Endodermal cell (in vitro differentiated cells): ENCODE results near the gene PIEZO2. TPM values are rescaled to one million over a fixed set of nuclear protein-coding genes. Genes with fewer than 3 reads are reported as not detected.

Experiments
- DNase-seq: peaks from one replicate; pipeline ENCODE4 v3.0.0-alpha.2; 2017
- H3K27ac ChIP-seq: 2 replicates; pipeline ENCODE4 v1.5.1; 2013; ENCODE audit warnings: mild to moderate bottlenecking, low read depth, low read length, moderate library complexity
- H3K27me3 ChIP-seq: 2 replicates; pipeline ENCODE4 v1.6.1; 2013; ENCODE audit warnings: mild to moderate bottlenecking, low read length, moderate library complexity; ENCODE audit not compliant: insufficient read depth, control insufficient read depth, poor library complexity, severe bottlenecking
- H3K36me3 ChIP-seq: 2 replicates; pipeline ENCODE4 v1.7.0; 2013; ENCODE audit warnings: mild to moderate bottlenecking, low read length, moderate library complexity; ENCODE audit not compliant: control insufficient read depth, insufficient read depth
- H3K4me1 ChIP-seq: one replicate; pipeline ENCODE4 v1.7.0; 2013; ENCODE audit warnings: low read length; ENCODE audit not compliant: control insufficient read depth, insufficient read depth
- H3K4me3 ChIP-seq: 2 replicates; pipeline ENCODE4 v1.5.1; 2013; ENCODE audit warnings: mild to moderate bottlenecking, low read length, moderate library complexity
- H3K9ac ChIP-seq: 2 replicates; pipeline ENCODE4 v1.6.1; 2013; ENCODE audit warnings: mild to moderate bottlenecking, low read length, moderate library complexity; ENCODE audit not compliant: poor library complexity, severe bottlenecking; ENCODE audit errors: extremely low read depth
- H3K9me3 ChIP-seq: 2 replicates; pipeline ENCODE4 v1.6.1; 2013; ENCODE audit warnings: mild to moderate bottlenecking, low read length, moderate library complexity; ENCODE audit not compliant: control insufficient read depth
- H3K27ac Mint-ChIP-seq: 2 replicates; pipeline ENCODE4 v1.8.0; 2020; ENCODE audit warnings: mixed read lengths
- H3K27me3 Mint-ChIP-seq: 2 replicates; pipeline ENCODE4 v1.8.0; 2021; ENCODE audit warnings: mild to moderate bottlenecking, mixed read lengths; ENCODE audit not compliant: insufficient read depth
- H3K36me3 Mint-ChIP-seq: 2 replicates; pipeline ENCODE4 v1.8.0; 2020; ENCODE audit warnings: low read depth, mixed read lengths
- H3K4me1 Mint-ChIP-seq: 2 replicates; pipeline ENCODE4 v1.8.0; 2020; ENCODE audit warnings: mixed read lengths
- H3K4me3 Mint-ChIP-seq: 2 replicates; pipeline ENCODE4 v1.8.0; 2020; ENCODE audit warnings: mild to moderate bottlenecking, moderate library complexity, mixed read lengths
- H3K9me3 Mint-ChIP-seq: 2 replicates; pipeline ENCODE4 v1.8.0; 2020; ENCODE audit warnings: mild to moderate bottlenecking, mixed read lengths
- WGBS, 2 experiments: methylation state at CpG; one replicate each; pipeline versions ENCODE4 v1.1.5 to v1.1.7; 2013; ENCODE audit warnings: missing lambda C conversion rate in 2 of 2, mixed read lengths in 1 of 2; ENCODE audit not compliant: insufficient coverage in 1 of 2, insufficient read length in 1 of 2; 5-methylcytosine and 5-hydroxymethylcytosine counted together
- total RNA-seq, 2 donors: library from RNA; stranded (reverse); fragmentation: NEBNext Ultra II Directional in 1 of 2; extraction: Animal tissue kit (Norgen Biotek cat#: 25700) in 1 of 2; gene quantifications; 2 replicates in 1 of 2; 3 replicates in 1 of 2; pipeline ENCODE4 v1.2.1, GENCODE V29; 2021
- TF ChIP-seq, protein P1 (sequence below): fragments of 200-600 bp; sonication (generic); conservative IDR thresholded peaks from 2 replicates; pipeline ENCODE4 v1.5.0; 2021; ENCODE audit warnings: antibody characterized with exemption, mild to moderate bottlenecking

PIEZO2 gene
- total RNA-seq, 2 donors from 2014 or later, result 7.3 to 12.1 TPM

DNA sequence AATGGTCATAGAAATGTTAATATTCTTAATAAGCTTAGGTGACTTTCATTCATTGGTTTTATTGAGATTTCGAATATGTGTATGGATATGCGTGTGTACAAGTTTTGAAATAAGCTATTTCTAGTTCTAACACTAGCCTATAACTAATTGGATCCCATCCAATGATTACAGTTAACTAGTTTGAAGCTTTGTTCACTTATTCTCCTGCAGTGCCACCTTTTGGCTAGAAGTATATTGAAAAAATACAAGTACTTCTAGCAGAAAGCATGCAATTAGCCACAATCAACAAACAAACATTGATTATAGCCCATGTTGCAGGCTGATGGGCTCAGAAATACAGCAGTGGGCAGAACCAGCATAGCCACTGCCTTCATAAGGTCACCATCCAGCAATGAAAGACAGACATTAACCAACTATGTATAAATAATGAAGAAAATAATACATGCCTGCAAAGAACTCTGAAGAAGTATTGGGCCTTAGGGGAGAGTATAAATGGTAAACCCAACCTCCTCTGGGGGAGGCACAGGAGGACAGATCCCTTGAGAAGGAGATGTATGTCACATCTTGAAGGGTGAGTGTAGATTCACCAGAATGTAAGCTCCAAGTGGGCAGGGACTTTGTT is 5.1 kb upstream of the PIEZO2 start:
- DNase-seq, result no peak
- H3K27ac ChIP-seq, result no peak overlapping the region
- H3K36me3 ChIP-seq, result no peaks in the 10 kb centered on the region
- no peaks in the 10 kb centered on the region for H3K9me3 ChIP-seq
- Mint-ChIP-seq H3K27ac (no peak overlapping the region), H3K36me3 (no peaks in the 10 kb centered on the region), H3K4me1 (peaks cover 11% of the 10 kb centered on the region), H3K4me3 (no peak overlapping the region), H3K9me3 (no peaks in the 10 kb centered on the region), H3K27me3 (peaks cover 33% of the 10 kb centered on the region)
- peaks cover 3% of the 10 kb centered on the region for H3K4me1 ChIP-seq
- no peak overlapping the region for H3K9ac ChIP-seq
- peaks cover 17% of the 10 kb centered on the region for H3K27me3 ChIP-seq
- WGBS, 2 experiments, result 10% methylated on average over 2 of the region's 2 CpGs; no CpG with 5 or more reads in 1 of the 2 experiments
- no peak overlapping the region for H3K4me3 ChIP-seq
- TF ChIP-seq, protein P1, sequence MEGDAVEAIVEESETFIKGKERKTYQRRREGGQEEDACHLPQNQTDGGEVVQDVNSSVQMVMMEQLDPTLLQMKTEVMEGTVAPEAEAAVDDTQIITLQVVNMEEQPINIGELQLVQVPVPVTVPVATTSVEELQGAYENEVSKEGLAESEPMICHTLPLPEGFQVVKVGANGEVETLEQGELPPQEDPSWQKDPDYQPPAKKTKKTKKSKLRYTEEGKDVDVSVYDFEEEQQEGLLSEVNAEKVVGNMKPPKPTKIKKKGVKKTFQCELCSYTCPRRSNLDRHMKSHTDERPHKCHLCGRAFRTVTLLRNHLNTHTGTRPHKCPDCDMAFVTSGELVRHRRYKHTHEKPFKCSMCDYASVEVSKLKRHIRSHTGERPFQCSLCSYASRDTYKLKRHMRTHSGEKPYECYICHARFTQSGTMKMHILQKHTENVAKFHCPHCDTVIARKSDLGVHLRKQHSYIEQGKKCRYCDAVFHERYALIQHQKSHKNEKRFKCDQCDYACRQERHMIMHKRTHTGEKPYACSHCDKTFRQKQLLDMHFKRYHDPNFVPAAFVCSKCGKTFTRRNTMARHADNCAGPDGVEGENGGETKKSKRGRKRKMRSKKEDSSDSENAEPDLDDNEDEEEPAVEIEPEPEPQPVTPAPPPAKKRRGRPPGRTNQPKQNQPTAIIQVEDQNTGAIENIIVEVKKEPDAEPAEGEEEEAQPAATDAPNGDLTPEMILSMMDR, result peak; percentile 81

DNA sequence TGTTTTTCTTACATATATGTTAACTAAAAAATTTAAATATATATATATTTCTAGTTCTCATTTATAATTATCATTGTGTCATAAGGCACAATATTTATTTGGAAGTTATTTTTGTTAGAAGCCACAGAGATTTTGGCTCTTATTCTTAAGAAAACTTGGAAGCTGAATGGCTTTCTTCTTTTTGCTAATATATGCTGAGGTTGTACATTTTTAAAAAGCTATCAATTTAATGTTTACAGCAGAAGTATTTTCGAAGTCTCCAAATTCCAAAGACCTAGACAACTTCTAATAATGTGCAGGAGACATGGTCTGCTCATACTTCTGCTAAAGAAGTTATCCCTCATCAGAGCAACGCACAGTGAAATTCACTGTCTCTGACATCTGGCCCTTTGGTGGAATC is 3.7 kb upstream of the PIEZO2 start:
- Histone ChIP-seq H3K9ac (no peak overlapping the region), H3K4me1 (peaks cover 3% of the 10 kb centered on the region), H3K4me3 (no peak overlapping the region), H3K36me3 (no peaks in the 10 kb centered on the region), H3K27ac (no peak overlapping the region), H3K27me3 (peaks cover 29% of the 10 kb centered on the region), H3K9me3 (no peaks in the 10 kb centered on the region)
- H3K36me3 Mint-ChIP-seq, result no peaks in the 10 kb centered on the region
- H3K27me3 Mint-ChIP-seq, result peaks cover 37% of the 10 kb centered on the region
- no peak overlapping the region for H3K4me3 Mint-ChIP-seq
- H3K27ac Mint-ChIP-seq, result no peak overlapping the region
- DNase-seq, result no peak
- peaks cover 13% of the 10 kb centered on the region for H3K4me1 Mint-ChIP-seq
- TF ChIP-seq, protein P1, result no peak
- no peaks in the 10 kb centered on the region for H3K9me3 Mint-ChIP-seq
- 91 to 100% methylated on average over 2 of the region's 2 CpGs for WGBS, 2 experiments

DNA sequence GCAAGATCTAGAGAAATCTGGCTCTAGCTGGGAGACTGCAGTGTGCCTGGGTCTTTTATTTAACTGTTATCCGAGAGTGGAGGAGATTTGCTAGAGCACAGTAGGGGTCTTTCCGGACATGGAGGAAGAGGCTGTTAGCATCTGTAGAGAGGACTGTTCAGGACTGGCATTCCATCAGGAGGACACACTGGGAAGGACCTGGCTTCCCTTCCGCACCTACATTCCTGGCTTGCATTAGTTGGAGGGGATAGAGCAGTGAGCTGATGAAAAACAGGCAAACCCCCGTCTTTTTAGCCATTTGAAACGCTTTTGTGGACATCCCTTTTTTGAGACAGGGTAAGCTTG is 874 bp upstream of the PIEZO2 start:
- H3K27ac Mint-ChIP-seq, result no peak overlapping the region
- 52 to 76% methylated on average over 3 to 5 of the region's 5 CpGs for WGBS, 2 experiments

More for the DNA sequence above, 874 bp upstream of the PIEZO2 start:
- DNase-seq, result peak; percentile 75
- Mint-ChIP-seq H3K9me3 (no peaks in the 10 kb centered on the region), H3K36me3 (no peaks in the 10 kb centered on the region), H3K27me3 (peaks cover 61% of the 10 kb centered on the region), H3K4me1 (peaks cover 27% of the 10 kb centered on the region), H3K4me3 (peak overlapping the region; percentile 45)
- peak overlapping the region; percentile 79 for H3K4me3 ChIP-seq
- TF ChIP-seq, protein P1, result no peak
- peaks cover 17% of the 10 kb centered on the region for H3K4me1 ChIP-seq
- H3K36me3 ChIP-seq, result no peaks in the 10 kb centered on the region
- H3K27me3 ChIP-seq, result peaks cover 58% of the 10 kb centered on the region
- no peak overlapping the region for H3K27ac ChIP-seq
- no peaks in the 10 kb centered on the region for H3K9me3 ChIP-seq
- no peak overlapping the region for H3K9ac ChIP-seq
